IPS DF 19.7 (cell line): Measurements from ENCODE around the gene PDX1.

ENCODE experiments used
- DNase-seq: peaks from one replicate; pipeline ENCODE4 v3.0.0-alpha.2; 2013; ENCODE audit warnings: low read depth, low spot score

PDX1 gene

GRCh38 chr13:27922883-27923612 is 3.2 kb downstream of the PDX1 start:
- DNase-seq, result no peak

GRCh38 chr13:27923794-27924528 is 4.2 kb downstream of the PDX1 start:
- DNase-seq, result no peak

GRCh38 chr13:27924529-27925141 is 4.8 kb downstream of the PDX1 start:
- no peak for DNase-seq

GRCh38 chr13:27925220-27925991 is 5.6 kb downstream of the PDX1 start:
- DNase-seq, result no peak

GRCh38 chr13:27926644-27927434 is 7.0 kb downstream of the PDX1 start:
- DNase-seq, result no peak

- DNase-seq, result no peak
Observed at GRCh38 chr13:27927444-27928352, 7.9 kb downstream of the PDX1 start.

- no peak for DNase-seq
Observed at GRCh38 chr13:27928353-27928804, 8.6 kb downstream of the PDX1 start.

GRCh38 chr13:27928805-27929753 is 9.3 kb downstream of the PDX1 start:
- no peak for DNase-seq

- no peak for DNase-seq
Observed at GRCh38 chr13:27929868-27930267, 10.1 kb downstream of the PDX1 start.

GRCh38 chr13:27933118-27933517 is 13.3 kb downstream of the PDX1 start:
- DNase-seq, result no peak

GRCh38 chr13:27933580-27934328 is 14.0 kb downstream of the PDX1 start:
- DNase-seq, result no peak

- no peak for DNase-seq
Observed at GRCh38 chr13:27942972-27943371, 23.2 kb downstream of the PDX1 start.

- no peak for DNase-seq
Observed at GRCh38 chr13:27952876-27953675, 33.3 kb downstream of the PDX1 start.

GRCh38 chr13:27953676-27954405 is 34.0 kb downstream of the PDX1 start:
- DNase-seq, result no peak

GRCh38 chr13:27954406-27954851 is 34.6 kb downstream of the PDX1 start:
- DNase-seq, result no peak

GRCh38 chr13:27955014-27955591 is 35.3 kb downstream of the PDX1 start:
- DNase-seq, result no peak
